Measurements from ENCODE around the gene PIP5KL1. TPM values are rescaled to one million over a fixed set of nuclear protein-coding genes. Genes with fewer than 3 reads are reported as not detected.

PIP5KL1 gene
- total RNA-seq, 4 donors from 2014 or later = 4.6 TPM; not detected in 3

Other genes with a start within 250 kb of the PIP5KL1 start
- gene CFAP157, start 223.8 kb downstream of the PIP5KL1 start, total RNA-seq = not detected
- gene PTRH1, start 215.1 kb downstream of the PIP5KL1 start, total RNA-seq = 1 to 10 TPM; 2.4 to 9.7 (median 6.2) TPM
- not detected for gene TTC16, start 214.7 kb downstream of the PIP5KL1 start, total RNA-seq
- gene TOR2A, start 195.5 kb downstream of the PIP5KL1 start, total RNA-seq = 100 to 1,000 TPM in 1 of 4 donors, 10 to 100 TPM in 3; 31.4 to 126 (median 48.1) TPM
- gene SH2D3C, start 152.1 kb downstream of the PIP5KL1 start, total RNA-seq = 10 to 100 TPM in 1 of 4 donors, 1 to 10 TPM in 3; 2.6 to 10.1 (median 3.9) TPM
- gene CDK9, start 144.7 kb downstream of the PIP5KL1 start, total RNA-seq = 10 to 100 TPM; 32.6 to 78.9 (median 49.3) TPM
- 100 to 1,000 TPM in 1 of 4 donors, 10 to 100 TPM in 3; 31.4 to 144 (median 74.8) TPM for gene FPGS, start 127.9 kb downstream of the PIP5KL1 start, total RNA-seq
- gene ENG, start 76.1 kb downstream of the PIP5KL1 start, total RNA-seq = 10 to 100 TPM; 10.6 to 23.9 (median 17.0) TPM
- gene AK1, start 53.1 kb downstream of the PIP5KL1 start, total RNA-seq = 100 to 1,000 TPM in 1 of 4 donors, 10 to 100 TPM in 3; 24.7 to 110 (median 62.4) TPM
- gene ST6GALNAC6, start 31.2 kb downstream of the PIP5KL1 start, total RNA-seq = 10 to 100 TPM; 41.0 to 80.4 (median 75.7) TPM
- 10 to 100 TPM; 16.7 to 66.1 (median 47.3) TPM for gene ST6GALNAC4, start 13.7 kb downstream of the PIP5KL1 start, total RNA-seq
- gene DPM2, start 7.1 kb upstream of the PIP5KL1 start, total RNA-seq = 100 to 1,000 TPM in 1 of 4 donors, 10 to 100 TPM in 3; 20.6 to 249 (median 26.3) TPM
- gene EEIG1, start 50.2 kb upstream of the PIP5KL1 start, total RNA-seq = 100 to 1,000 TPM in 2 of 4 donors, 10 to 100 TPM in 2; 77.0 to 230 (median 96.7) TPM
- gene NAIF1, start 136.5 kb upstream of the PIP5KL1 start, total RNA-seq = 10 to 100 TPM in 3 of 4 donors, under 1 TPM in 1; 0.60 to 23.2 (median 14.0) TPM
- 10 to 100 TPM; 25.5 to 35.5 (median 32.5) TPM for gene SLC25A25, start 137.5 kb upstream of the PIP5KL1 start, total RNA-seq
- 100 to 1,000 TPM; 109 to 434 (median 164) TPM for gene PTGES2, start 197.0 kb upstream of the PIP5KL1 start, total RNA-seq
- 100 to 1,000 TPM in 1 of 4 donors, 10 to 100 TPM in 2, 1 to 10 TPM in 1; 8.6 to 115 (median 37.3) TPM for gene LCN2, start 218.7 kb upstream of the PIP5KL1 start, total RNA-seq
- gene BBLN, start 229.5 kb upstream of the PIP5KL1 start, total RNA-seq = 100 to 1,000 TPM in 3 of 4 donors, 10 to 100 TPM in 1; 97.3 to 178 (median 149) TPM